Measurements from ENCODE around the gene NMNAT3. TPM values are rescaled to one million over a fixed set of nuclear protein-coding genes. Genes with fewer than 3 reads are reported as not detected.

The NMNAT3 gene
- total RNA-seq, 2 experiments from 2014 or later = 0.55 to 0.80 TPM

DNA sequence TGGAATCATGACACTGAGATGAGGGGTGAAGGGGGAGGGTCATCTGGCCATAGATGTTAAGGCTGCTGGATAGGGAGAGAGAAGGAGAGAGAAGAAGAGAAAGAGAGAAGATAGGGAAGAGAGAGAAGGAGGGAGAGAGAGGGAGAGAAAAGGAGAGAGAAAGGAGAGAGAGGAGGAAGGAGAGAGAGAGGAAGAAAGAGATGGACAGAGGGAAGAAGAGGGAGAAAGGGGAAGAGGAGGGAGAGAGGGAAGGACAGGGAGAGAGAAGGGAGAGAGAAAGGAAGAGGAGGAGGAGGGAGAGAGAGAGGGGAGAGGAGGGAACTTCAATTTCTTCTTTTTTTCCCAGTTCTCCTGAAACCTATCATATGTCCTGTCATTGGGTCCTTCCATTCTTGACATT, 123.1 kb downstream of the NMNAT3 start:
- H3K27me3 Mint-ChIP-seq = peaks cover 9% of the 10 kb centered on the region

DNA sequence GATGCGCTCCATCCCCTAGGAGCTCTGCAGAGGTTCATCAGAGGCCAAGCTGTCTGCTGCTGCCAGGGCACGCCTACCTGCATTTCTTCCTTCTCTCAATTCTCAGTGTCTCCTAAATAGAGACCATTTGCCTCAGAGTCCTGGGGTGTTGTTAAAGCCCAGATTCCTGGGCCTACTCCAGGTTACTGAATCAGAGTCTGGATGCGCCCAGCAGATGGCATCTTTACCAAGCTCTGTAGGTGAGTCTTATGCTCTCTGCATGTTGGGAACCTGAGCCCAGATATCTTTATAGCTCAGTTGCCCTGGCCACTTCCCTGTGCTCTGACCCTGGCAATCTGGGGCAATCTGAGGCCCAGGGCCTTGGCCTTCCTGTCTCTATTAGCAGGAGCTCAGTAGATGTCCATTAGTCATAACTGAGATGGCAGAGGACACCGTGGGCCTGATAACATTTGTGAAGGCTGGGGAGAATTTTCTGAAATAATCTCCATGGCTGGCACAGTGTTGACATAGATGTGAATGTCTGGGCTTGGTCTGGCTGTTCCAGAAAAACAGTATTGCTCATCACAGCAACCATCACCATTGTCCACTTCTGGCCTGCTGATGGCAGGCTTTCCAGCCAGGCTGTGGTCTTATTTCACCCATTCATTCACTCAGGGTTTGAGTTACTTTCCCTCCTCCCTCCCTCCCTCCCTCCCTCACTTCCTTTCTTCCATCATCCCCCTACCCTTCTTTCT, 125.0 kb downstream of the NMNAT3 start:
- no peaks in the 10 kb centered on the region for H3K9me3 Mint-ChIP-seq (ENCODE audit: low read depth)
- H3K27ac Mint-ChIP-seq = no peak overlapping the region
- DNase-seq (no peak), ATAC-seq (no peak)
- H3K4me3 Mint-ChIP-seq = no peak overlapping the region
- no peaks in the 10 kb centered on the region for H3K36me3 Mint-ChIP-seq
- CTCF ChIA-PET = no interaction called here
- peaks cover 9% of the 10 kb centered on the region for H3K27me3 Mint-ChIP-seq
- no peaks in the 10 kb centered on the region for H3K4me1 Mint-ChIP-seq

More for the DNA sequence above, 123.1 kb downstream of the NMNAT3 start:
- DNase-seq (no peak), ATAC-seq (no peak)
- no peak overlapping the region for H3K4me3 Mint-ChIP-seq
- H3K4me1 Mint-ChIP-seq = no peaks in the 10 kb centered on the region
- H3K9me3 Mint-ChIP-seq (ENCODE audit: low read depth) = no peaks in the 10 kb centered on the region
- no peak overlapping the region for H3K27ac Mint-ChIP-seq
- CTCF ChIA-PET = no interaction called here
- no peaks in the 10 kb centered on the region for H3K36me3 Mint-ChIP-seq

DNA sequence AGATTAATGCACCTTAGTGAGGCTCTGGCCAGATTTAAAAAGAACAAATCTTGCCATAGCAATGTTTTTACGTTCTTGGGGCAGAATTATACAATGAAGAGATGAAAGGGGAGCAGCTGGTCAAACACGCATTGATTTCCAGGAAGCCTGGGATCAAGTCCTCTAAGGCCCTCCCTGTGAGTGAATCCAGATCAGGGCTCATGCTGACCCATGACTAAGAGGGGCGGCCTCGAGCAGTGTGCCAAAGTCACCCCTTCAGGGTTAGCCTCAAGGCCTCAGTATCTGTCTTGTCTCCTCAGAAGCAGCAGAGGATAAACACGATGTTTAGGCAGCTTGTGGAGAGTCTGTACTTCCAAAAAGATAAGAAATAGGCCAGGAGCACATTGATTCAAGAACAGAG, 129.0 kb downstream of the NMNAT3 start:
- no peak for ATAC-seq
- Mint-ChIP-seq H3K27ac (no peak overlapping the region), H3K36me3 (no peaks in the 10 kb centered on the region), H3K27me3 (no peaks in the 10 kb centered on the region), H3K4me1 (no peaks in the 10 kb centered on the region), H3K4me3 (no peak overlapping the region), H3K9me3 (ENCODE audit: low read depth) (no peaks in the 10 kb centered on the region)
- DNase-seq = no peak
- CTCF ChIA-PET = no interaction called here

DNA sequence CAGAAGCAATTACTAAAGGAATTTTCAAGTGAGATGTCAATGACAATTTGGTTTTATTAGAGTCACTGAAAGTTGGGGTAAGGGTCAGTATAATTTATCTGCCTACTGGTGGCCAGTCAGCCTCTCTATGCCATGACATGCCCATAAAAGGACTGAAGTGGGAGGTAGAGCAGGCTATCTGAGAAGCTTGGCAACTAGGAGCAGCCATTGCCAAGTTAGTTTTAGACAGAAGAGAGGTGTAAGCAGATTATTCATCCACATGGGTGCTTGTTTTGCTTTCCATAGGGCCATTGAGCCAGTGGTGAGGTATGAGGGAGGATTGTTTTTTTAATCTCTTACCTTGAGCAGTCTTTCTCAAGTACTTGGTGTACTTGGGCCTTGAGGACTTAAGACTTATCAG, 130.1 kb downstream of the NMNAT3 start:
- H3K9me3 Mint-ChIP-seq (ENCODE audit: low read depth) = no peaks in the 10 kb centered on the region
- H3K36me3 Mint-ChIP-seq = no peaks in the 10 kb centered on the region
- H3K27ac Mint-ChIP-seq = no peak overlapping the region
- H3K4me3 Mint-ChIP-seq = no peak overlapping the region
- no peaks in the 10 kb centered on the region for H3K4me1 Mint-ChIP-seq
- CTCF ChIA-PET = no interaction called here
- H3K27me3 Mint-ChIP-seq = peaks cover 3% of the 10 kb centered on the region
- no peak for ATAC-seq
- no peak for DNase-seq

DNA sequence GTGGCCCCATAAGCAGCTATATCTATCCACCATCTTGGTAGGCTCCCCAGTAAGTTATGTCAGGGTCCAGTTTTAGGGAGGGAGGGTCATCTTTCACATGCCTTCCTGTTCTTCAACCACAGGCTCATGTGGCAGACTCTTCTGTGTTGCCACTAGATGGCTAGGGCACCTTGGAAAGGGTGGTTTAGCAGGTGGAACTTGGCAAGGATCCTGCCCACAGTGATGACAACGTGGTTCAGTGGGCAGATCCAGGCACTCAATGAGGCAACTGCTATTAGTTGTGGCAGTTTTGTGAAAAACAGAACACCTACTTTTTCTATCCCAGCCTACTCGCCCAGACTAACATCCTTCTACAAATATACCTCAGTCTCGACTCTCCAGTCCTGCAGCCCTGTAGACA, 131.0 kb downstream of the NMNAT3 start:
- H3K27me3 Mint-ChIP-seq = peaks cover 9% of the 10 kb centered on the region
- H3K4me3 Mint-ChIP-seq = no peak overlapping the region
- DNase-seq (no peak), ATAC-seq (no peak)
- no peaks in the 10 kb centered on the region for H3K9me3 Mint-ChIP-seq (ENCODE audit: low read depth)
- H3K27ac Mint-ChIP-seq = no peak overlapping the region
- CTCF ChIA-PET = no interaction called here
- H3K36me3 Mint-ChIP-seq = no peaks in the 10 kb centered on the region
- H3K4me1 Mint-ChIP-seq = no peaks in the 10 kb centered on the region

DNA sequence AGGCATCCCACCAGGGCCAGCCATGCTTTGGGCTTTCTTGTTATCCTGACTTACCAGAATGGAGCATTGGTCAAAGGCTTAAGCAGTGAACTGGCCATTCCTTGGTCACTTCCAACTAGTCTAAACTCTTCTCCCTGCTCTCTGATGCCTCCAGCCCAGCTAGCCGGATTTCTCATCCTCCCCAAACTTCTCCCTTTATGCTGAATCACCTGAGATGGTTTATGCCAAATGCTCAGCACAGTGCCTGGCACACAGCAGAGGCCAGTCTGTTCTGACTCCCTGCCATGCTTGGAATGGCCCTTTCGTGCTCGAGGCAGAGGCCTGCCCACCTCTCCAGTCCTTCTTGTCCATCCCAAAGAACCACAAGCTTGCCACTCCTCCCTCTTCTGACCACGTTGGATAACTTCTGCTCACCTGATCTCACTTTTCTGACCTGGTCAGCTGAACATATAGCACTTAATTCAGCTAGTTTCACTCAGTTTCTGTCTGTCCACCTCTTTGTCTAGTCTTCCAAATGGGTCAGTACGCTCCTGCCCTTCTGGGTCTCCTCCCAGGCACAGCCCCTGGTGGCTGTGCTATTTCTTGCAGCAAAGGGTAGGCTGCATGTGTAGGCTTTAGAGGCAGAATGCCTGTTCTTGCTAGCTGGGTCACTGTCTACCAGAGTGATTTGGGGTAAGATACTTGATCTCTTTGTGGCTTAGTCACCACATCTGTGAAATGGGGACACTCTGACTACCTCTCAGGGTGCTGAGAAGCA, 136.1 kb downstream of the NMNAT3 start:
- Mint-ChIP-seq H3K4me1 (peaks cover 22% of the 10 kb centered on the region), H3K9me3 (ENCODE audit: low read depth) (no peaks in the 10 kb centered on the region), H3K36me3 (no peaks in the 10 kb centered on the region), H3K27me3 (peaks cover 55% of the 10 kb centered on the region), H3K27ac (no peak overlapping the region), H3K4me3 (no peak overlapping the region)
- ATAC-seq = no peak
- no peak for DNase-seq
- CTCF ChIA-PET = no interaction called here

DNA sequence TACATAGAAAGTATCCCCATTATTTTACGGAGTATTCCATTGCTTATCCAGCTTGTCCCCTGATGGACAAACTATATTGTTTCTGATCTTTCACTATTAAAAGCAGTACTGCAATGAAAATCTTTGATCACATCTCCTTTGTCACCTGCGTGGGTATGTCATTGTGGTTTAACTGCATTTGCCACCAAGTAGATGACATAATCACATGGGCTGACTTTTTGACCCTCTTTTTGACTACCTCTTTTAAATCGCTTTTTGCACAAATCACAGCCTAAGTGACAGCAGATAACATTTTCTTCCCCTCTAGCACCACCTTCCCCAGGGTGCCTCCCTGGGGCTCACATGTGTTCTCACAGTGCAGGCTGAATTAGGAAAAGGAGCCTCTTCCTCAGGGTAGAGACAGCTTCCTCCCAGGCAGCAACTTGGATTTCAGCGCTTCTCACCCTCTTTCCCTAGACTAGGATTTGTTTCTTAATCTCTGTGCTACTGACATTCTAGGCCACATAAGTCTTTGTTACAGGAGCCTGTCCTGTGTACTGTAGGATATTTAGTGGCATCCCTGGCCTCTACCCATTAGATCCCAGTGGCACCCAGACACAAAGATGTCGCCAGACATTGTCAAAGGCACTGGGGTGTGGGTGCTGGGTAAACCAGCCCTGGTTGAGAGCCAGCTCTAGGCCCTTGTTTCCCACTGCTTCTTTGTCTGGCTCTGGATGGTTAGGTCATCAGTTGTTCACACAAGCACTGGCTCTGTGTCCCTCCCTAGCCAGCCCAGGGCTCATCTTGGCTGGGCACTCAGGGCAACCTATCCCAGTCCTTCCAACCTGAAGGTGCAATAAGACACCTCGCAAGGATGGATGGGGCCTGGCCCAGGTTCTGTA, 136.9 kb downstream of the NMNAT3 start:
- H3K4me1 Mint-ChIP-seq = peaks cover 22% of the 10 kb centered on the region

DNA sequence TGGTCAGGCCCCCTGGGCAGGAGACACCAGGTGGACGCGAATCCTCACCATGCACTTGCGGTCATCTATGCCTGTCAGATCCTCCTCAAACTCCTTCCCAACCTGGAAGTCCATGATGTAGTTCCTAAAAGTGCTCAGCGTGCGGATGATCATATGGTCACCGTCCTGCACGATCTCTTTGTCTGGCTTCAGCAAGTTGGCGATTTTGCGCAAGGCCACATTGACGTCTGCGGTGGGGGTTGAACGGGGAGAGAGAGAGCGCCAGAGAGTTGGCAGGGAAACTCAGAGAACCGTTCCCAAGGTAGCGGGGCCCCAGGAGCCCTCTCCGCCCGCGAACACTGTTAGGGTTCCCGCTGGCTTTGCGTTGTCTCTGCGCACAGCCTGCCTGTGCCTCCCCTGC, 139.0 kb downstream of the NMNAT3 start:
- Mint-ChIP-seq H3K27me3 (peaks cover 57% of the 10 kb centered on the region), H3K4me1 (peaks cover 22% of the 10 kb centered on the region), H3K27ac (no peak overlapping the region), H3K9me3 (ENCODE audit: low read depth) (no peaks in the 10 kb centered on the region), H3K36me3 (no peaks in the 10 kb centered on the region), H3K4me3 (no peak overlapping the region)
- DNase-seq (no peak), ATAC-seq (no peak)
- CTCF ChIA-PET = no interaction called here

More for the DNA sequence above, 136.9 kb downstream of the NMNAT3 start:
- ATAC-seq (peak; percentile 13), DNase-seq (no peak)
- Mint-ChIP-seq H3K9me3 (ENCODE audit: low read depth) (no peaks in the 10 kb centered on the region), H3K4me3 (no peak overlapping the region), H3K27ac (no peak overlapping the region), H3K36me3 (no peaks in the 10 kb centered on the region), H3K27me3 (peaks cover 55% of the 10 kb centered on the region)
- CTCF ChIA-PET = no interaction called here

DNA sequence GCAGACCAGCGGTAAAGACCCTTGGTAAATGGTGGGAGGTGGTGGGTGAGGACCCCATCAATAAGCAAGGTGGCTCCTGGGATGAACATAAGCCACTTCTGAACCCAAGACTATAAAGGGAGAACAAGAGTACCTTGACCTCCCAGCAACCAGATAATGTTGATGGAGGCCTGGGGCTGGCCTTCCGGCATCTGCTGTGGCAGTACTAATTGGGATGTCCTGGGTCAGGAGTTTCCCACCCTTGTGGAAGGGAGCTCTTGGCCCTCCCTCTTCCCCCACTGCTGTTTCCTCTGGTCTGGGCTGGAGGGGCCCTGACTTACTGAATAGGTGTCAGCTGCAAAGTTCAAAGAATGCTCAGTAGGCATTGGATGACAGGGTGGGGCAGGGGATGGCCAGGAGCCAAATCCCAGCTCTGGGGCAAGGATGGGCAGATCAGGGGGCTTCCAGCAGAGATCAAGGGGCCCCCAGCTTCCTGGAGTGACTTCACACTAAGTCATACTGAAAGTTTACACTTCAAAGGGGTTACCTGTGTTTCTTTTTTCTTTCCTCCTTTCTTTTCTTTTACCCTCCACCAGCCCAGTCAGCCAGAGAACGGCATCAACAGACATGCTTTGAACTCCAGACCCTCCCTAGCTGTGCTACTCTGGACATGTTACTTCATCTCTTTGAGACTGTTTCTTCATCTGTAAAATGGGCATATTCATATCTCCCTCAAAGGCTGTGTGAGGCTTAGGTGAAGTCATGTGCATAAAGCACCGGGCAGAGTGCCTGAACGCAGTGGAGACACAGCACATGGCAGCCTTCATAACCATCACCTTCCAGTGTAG, 139.8 kb downstream of the NMNAT3 start:
- Mint-ChIP-seq H3K4me3 (no peak overlapping the region), H3K4me1 (peaks cover 22% of the 10 kb centered on the region), H3K27me3 (peaks cover 57% of the 10 kb centered on the region), H3K9me3 (ENCODE audit: low read depth) (no peaks in the 10 kb centered on the region), H3K27ac (no peak overlapping the region), H3K36me3 (no peaks in the 10 kb centered on the region)
- no peak for DNase-seq
- CTCF ChIA-PET = no interaction called here
- ATAC-seq = no peak

DNA sequence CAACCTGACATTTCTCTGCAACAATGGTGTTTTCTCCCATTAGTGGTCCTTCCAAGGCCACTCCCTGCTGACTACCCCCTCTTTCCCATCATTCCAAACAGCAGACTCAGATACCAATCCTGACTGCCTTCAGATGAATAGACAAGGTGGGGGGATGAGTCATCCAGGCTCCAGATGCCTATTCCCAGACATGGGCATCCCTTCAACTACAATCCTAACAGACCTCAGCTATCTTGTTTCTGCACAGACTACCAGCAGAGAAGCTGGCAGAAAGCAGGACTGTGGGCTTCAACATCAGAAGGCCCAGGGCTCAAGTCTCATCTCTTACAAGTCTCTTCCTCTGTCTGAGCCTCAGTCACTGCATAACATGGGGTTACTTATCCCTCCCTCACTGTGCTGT, 140.4 kb downstream of the NMNAT3 start:
- H3K27ac Mint-ChIP-seq = no peak overlapping the region
- H3K4me1 Mint-ChIP-seq = peaks cover 22% of the 10 kb centered on the region
- peaks cover 52% of the 10 kb centered on the region for H3K27me3 Mint-ChIP-seq

DNA sequence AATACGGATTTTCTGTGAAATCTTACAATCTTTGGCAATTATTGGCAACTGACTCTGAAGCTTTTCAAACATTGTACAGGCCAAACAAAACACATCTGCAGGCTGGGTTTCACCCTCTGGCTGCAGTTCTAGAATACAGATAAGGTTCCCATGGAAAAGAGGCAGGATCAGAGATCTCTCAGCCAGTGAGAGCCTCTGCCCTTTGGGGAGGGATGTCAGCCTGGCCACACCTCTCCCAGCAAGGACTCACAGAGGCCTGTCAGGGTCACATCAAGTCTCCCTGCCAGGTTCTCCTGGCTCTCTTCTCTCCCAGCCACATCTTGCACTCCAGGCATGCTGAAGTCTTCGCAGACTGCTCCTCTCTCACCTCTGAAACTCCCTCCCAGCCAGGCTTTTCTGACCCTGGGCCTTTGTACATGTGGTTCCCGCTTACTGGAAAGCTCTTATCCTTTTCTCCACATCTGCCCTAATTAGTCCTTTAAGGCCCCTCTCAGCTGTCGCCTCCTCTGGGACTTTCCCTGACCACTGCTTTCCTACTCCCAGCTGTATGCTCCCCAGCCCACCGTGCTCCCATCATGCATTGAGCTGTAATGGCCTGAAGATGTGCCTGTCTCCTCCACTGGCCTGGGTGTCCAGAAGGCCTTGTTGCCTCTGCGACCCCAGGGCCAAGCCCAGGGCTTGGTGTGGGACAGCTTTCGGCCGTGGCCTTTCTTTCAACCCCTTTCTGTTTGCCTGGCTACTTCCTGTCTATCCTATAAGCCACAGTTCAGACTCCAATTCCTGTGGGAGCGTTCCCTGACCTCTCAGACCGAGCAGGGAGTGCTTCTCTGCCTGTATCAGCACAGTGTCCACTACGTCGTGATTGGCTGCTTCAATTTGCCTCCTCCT, 142.5 kb downstream of the NMNAT3 start:
- Mint-ChIP-seq H3K27ac (no peak overlapping the region), H3K4me1 (peaks cover 15% of the 10 kb centered on the region), H3K36me3 (no peaks in the 10 kb centered on the region), H3K9me3 (ENCODE audit: low read depth) (no peaks in the 10 kb centered on the region), H3K4me3 (no peak overlapping the region), H3K27me3 (peaks cover 33% of the 10 kb centered on the region)
- ATAC-seq (no peak), DNase-seq (no peak)
- CTCF ChIA-PET = no interaction called here

More for the DNA sequence above, 140.4 kb downstream of the NMNAT3 start:
- H3K9me3 Mint-ChIP-seq (ENCODE audit: low read depth) = no peaks in the 10 kb centered on the region
- H3K4me3 Mint-ChIP-seq = no peak overlapping the region
- CTCF ChIA-PET = no interaction called here
- DNase-seq (no peak), ATAC-seq (no peak)
- H3K36me3 Mint-ChIP-seq = no peaks in the 10 kb centered on the region

DNA sequence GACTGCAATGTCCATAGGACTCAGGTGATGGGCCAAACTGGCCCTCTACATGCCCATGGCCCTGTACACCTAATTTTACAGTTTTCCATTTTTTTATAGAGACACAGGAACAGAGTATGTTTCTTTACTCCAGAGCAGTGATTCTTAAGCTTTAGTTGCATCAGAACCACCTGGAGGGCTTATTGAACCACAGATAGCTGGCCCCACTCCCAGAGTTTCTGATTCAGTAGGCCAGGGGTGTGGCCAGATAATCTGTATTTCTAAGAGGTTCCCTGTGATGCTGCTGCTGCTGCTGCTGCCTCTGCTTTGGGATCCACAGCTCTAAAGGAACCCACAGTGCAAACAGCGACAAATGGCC, 143.3 kb downstream of the NMNAT3 start:
- peaks cover 27% of the 10 kb centered on the region for H3K27me3 Mint-ChIP-seq
- CTCF ChIA-PET = no interaction called here

More for the DNA sequence above, 143.3 kb downstream of the NMNAT3 start:
- Mint-ChIP-seq H3K4me3 (no peak overlapping the region), H3K4me1 (peaks cover 11% of the 10 kb centered on the region), H3K36me3 (no peaks in the 10 kb centered on the region), H3K9me3 (ENCODE audit: low read depth) (no peaks in the 10 kb centered on the region), H3K27ac (no peak overlapping the region)
- no peak for DNase-seq
- no peak for ATAC-seq

All from activated CD8-positive, alpha-beta memory T cell treated with anti-CD3 and anti-CD28 coated beads, Interleukin-2, amount 10 ng/mL, durations not matched to agents 7 days and 5 days (primary cell).